Forelimb muscle (tissue), 1 donor: Measurements from ENCODE around the gene GRWD1. TPM values are rescaled to one million over a fixed set of nuclear protein-coding genes. Genes with fewer than 3 reads are reported as not detected.
"Not testable (repeated sequence)": the region's sequence is repeated elsewhere in the genome, so short reads cannot be mapped to it uniquely, and the experiment has no call there.

Source experiments
- DNase-seq: peaks from one replicate; pipeline ENCODE4 v3.0.0-alpha.2; 2013; ENCODE audit warnings: low read depth
- polyA plus RNA-seq: library from polyadenylated mRNA; unstranded; fragments of 120-200 nt; gene quantifications from one replicate; pipeline ENCODE4 v1.2.1, GENCODE V29; 2013; ENCODE audit not compliant: insufficient read length

GRWD1 gene
- polyA plus RNA-seq, 1 donor, result 23.2 TPM

DNA sequence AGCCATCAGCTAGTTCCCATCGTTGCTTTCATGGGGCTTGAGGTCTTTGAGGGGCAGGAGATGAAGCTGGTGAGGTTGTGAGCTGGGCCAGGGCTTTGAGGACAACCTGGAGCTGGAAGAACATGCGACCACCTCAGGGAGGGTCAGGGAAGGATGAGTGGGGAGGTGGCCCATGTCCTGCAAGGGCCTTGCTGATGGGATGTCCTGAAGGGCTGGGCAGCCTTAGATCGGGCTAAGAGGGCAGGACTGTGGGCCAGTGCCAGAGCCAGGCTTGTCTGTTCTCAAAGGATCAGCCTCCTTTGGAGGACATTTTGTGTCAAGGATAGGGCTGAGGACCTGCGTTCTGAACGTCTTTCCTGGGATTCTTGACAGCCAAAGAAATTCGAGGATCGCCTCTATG, 33.9 kb downstream of the GRWD1 start:
- no peak for DNase-seq

DNA sequence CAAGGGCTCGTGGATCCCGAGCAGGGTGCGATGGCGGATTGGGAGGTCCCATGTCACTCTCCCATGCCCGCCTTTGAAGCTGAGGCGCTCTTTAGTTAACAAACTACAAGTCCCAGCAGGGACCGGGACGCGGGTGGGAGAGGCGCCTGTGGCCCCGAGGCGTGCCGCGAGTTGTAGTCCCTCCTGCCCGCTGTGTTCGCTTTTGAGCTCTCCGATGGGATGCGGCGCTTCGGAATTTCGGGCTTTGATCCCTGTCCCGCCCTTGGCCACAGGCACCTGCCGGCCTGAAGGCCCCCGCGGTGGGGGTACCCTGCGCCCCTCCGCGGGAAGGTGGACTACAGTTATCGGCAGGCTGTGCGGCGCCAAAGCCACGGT, 34.4 kb downstream of the GRWD1 start:
- DNase-seq, result no peak

DNA sequence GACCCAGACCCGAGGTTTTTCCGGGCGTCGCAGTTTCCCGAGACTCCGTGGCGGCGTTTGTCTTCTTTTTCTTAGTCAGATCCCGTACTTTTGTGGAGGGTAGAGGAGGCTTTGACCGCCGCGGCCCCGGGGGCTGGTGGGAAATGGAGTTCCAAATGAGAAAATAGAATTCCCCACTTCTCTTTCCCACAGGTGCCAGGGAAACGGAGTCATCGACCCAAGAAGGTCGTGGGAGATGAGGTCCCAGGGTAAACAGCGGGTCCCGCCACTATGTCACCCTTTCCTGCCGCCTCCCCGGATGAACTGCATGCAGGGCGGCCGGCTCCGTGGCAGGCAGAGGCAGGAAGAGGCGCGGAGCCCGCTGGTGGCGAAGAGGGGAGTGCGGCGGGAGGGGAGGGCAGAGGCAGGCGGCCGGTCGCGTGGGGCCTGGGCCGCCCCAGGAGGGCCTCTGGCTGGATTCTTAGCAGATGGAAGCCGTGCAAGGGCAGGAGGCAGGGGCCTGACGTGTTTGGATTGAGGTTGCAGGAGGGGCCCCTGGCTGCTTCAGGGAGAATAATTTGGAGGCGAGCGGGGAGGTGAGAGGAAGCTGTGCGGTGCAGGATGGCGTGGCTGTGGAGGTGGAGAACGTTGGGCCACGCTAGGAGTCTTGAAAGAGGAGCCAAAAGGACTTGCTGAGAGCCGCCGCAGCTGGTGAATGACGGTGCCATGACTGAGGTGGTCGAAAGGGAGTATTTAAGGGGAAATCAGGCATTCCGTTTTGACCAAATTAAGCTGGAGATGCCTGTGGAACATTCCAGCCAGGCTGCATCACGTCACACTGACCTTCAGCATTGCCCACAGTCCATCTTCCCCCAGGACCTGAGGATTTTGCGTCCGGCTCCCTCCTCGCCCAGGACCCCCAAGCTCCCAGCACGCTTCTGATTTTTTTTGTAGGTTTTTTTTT, 35.0 kb downstream of the GRWD1 start:
- DNase-seq, result no peak

DNA sequence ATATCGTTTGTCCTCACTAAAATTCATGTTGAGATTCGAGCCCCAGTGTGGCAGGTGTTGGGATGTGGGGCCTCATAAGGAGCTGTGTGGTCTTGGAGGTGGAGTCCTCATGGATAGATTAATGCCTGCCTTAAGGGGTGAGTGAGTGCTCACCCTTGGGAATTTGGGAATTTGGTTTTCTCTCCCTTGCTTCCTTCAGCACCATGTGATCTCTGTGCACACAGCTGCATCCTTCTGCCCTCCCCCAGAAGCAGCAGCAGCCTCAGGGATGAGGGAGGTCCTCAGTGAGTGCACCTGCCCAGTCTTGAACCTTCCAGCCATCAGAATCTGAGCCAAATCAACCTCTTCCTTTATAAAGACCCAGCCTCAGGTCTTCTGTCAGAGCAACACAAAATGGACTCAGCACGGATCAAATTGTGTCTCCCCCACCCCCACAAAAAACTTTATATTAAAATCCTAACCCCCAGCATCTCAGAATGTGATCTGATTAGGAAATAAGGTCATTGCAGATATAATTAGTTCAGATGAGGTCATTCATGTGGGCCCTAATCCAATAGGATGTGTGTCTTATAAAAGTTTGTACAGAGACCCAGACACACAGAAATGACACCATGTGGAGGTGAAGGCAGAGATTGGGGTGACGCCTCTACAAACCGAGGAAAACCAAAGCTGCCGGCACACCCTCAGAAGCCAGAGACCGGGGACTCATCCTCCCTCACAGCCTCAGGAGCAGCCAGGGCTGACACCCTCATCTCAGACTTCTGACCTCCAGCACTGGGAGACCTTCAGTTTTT, 36.3 kb downstream of the GRWD1 start:
- no peak for DNase-seq

GRCh38 chr19:48483301-48483700, 37.5 kb downstream of the GRWD1 start:
- no peak for DNase-seq

DNA sequence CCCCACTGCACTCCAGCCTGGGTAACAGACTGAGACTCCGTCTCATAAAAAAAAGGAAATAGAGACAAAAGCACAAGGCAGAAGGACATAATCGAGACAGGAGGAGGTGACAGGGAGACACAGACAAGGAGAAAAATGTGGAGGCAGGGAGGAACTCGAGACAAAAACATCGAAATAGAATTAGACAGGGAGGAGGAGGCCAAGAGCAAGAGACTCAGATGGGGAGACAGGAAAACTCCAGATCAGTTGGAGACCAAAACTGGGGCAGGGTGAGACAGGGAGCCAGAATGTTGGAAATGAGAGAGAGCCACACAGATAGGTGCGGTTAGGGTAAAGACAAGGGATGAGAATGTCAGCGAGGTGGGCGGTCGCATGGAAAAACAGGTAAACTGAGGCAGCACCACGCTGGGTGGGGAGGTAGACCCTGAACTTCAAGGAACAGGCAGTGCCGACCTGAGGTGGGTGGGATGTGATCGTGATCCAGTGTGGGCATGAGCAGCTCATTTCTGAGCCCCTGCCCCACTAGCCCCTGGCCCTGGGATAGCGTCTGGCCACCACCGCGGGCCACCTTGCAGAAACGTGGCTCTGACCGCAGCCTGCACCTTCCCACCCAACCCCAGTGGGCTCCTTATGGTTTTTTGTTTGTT, 38.6 kb downstream of the GRWD1 start:
- no peak for DNase-seq

DNA sequence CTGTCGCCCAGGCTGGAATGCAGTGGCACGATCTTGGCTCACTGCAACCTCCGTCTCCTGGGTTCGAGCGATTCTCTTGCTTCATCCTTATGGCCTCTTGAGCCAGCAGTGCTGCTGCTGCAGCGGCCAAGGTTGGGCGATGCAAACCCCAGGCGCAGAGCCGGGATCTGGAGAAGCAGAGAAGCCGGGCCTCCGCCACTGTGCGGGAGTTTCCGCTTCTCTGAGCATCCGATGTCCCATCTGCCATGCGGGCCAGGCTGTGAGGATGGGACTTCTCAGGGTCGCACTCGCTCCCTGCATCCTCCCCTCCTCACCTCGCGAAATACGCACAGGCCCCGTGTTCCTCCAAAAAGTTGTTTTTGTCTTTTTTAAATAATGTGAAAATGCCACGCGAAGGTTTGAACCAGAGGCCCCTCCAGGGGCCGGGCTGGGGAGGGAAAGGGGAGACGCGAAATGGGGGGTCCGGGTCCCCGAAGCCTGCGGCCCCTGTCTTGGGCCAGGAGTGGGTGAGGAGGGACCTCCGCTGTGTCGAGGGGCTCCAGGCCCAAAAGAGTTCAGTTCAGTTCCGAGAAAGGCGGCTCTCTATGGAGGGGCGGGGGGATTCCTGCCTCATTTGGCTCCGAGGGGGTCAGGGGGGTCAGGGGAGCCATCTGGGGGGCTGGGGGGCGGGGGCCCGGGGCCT, 39.3 kb downstream of the GRWD1 start:
- DNase-seq, result no peak

GRCh38 chr19:48486706-48487105, 40.9 kb downstream of the GRWD1 start:
- not testable (repeated sequence) for DNase-seq

- DNase-seq, result no peak
These were observed 41.8 kb downstream of the GRWD1 start for GRCh38 chr19:48487544-48487943.

DNA sequence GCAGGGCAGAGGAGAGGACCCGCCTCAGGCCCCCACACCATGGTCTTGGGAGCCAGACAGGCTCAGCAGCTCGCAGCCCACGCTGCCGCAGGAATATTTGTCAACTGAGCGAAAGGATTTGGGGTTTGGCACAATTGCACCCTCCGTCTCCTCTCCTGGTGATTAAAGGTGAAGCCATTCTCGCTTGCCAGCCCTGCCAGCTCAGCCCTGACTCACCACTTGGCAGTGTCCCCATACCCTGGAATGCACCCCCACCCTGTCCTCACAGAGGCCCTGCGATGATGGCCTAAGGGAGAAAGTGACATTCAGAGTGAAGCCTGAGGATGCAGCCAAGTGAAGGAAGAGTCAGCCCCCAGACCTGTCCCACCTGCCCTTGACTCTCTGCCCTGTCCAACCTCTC, 42.2 kb downstream of the GRWD1 start:
- DNase-seq, result no peak

DNA sequence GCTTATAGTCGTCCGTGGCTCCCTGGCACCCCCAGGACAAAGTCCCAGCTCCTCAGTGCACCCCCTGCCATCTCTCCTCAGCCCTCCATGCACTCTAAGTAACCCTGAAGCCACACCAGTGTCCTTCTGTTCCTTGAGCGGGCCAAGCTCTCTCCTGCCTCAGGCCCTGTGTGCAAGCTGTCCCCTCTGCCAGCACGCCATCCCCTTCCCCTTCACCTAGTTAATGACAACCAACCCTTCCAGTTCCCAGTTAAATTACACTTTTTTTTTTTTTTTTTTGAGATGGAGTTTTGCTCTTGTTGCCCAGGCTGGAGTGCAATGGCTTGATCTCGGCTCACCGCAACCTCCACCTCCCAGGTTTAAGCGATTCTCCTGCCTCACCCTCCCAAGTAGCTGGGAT, 42.7 kb downstream of the GRWD1 start:
- not testable (repeated sequence) for DNase-seq

DNA sequence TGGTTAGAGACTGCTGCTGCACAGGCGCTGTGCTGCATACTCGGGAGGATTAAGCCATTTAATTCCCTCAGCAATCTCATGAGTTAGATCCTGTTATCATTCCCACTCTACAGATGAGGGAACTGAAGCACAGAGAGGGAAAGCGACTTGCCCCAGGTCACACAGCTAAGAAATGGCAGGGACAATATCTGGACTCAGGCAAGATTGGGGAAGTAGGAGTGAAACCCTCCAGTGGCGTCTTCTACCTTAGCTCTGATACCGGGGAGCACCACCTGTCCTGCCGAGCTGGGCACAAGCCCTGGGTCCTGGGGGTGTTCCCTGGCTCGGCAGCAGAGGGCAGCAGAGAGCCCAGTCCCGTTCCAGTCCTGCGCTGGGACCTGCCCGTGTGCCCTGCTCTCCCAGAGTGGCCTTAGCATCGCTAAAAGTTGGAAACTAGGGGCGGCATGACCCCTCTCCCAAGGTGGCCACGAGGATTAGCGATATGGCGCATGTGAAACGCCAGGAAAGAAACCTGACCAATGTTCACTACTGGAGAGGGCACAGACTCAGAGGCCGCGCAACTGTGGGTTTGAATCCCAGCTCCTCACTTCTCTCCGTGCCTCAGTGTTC, 43.9 kb downstream of the GRWD1 start:
- no peak for DNase-seq

DNA sequence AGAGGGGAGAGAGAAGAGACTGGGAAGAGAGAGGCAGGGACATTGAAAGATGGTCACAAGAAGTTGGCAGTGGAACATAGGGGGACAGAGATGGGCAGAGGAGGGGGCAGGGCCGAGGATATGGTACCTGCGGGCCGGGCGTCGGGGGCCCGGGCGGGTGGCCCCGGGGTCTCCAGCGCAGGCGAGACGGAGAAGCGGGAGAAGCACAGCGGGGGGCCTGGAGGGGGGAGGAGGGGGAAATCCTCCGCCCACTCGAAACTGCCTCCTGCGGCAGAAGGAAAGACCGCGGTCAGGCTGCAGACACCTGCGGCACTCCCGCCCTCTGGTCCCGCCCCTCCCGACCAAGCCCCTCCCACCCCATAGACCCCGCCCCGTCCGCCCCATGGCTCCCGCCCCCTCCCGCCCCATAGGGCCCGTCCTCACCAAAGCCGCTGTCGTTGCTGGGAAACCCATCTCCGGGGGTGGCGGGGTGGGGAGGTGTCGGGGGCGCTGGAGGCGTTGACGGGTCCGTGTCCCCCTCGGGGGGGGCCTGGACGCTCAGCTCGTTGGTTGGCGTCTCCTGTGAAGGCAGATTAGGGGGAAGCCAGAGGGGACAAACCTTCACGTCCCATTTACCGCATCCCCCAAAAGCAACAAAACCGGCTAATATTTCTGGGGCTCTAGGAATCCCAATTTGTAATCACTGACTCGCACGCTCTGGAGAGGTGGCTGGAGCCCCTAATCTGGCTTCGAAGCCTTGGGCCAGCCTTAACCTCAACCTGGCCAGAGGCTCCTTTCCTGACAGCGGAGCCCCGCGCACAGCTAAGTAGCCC, 45.4 kb downstream of the GRWD1 start:
- no peak for DNase-seq

DNA sequence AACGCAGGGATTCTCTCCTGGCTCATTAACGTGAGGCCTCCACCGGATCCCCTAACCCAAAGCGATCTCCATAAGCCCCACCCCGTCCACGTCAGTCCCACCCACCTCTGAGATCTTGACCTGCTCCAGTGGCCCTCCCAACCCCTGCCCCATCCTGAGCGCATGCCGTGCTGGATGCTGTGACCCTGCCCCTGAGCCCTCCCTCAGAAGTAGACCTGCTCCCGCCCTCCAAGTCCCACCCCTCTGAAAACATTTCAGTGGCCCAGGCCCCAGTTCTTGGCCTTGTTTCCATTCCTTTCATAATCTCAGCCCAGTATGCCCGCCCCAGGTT, 46.0 kb downstream of the GRWD1 start:
- DNase-seq, result no peak

DNA sequence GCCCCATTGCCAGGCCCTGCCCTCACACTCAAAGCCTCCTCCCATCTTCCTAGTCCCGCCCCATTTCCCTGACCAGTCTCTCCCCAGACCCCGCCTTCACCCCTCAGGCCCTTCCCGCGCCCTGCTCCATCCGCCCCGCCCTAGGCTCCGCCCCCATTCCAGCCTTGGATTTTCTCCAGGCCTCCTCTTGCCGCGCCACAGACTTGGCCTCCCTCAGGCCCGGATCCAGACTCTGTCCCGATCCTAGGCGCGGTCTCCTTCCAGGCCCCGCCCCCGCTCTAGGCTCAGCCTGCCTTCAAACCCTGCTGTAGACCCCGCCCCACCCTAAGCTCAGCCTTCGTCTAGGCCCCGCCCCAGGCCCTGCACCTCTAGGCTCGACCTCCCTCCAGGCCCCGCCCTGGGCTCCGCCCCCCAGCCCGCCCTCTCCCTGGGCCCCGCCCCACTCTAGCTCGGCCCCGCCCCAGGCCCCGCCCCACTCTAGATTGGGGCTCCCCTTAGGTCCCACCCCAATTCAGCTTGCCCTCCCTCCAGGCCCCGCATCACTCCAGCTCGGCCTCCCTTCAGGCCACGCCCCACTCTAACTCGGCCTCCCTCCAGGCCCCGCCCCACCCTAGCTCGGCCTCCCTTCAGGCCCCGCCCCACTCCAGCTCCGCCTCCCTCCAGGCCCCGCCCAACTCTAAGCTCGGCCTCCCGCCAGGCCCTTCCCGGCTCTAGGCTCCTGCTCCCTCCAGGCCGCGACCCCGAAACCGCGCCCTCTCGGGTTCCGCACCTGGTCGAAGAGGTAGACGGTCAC, 47.3 kb downstream of the GRWD1 start:
- no peak for DNase-seq

DNA sequence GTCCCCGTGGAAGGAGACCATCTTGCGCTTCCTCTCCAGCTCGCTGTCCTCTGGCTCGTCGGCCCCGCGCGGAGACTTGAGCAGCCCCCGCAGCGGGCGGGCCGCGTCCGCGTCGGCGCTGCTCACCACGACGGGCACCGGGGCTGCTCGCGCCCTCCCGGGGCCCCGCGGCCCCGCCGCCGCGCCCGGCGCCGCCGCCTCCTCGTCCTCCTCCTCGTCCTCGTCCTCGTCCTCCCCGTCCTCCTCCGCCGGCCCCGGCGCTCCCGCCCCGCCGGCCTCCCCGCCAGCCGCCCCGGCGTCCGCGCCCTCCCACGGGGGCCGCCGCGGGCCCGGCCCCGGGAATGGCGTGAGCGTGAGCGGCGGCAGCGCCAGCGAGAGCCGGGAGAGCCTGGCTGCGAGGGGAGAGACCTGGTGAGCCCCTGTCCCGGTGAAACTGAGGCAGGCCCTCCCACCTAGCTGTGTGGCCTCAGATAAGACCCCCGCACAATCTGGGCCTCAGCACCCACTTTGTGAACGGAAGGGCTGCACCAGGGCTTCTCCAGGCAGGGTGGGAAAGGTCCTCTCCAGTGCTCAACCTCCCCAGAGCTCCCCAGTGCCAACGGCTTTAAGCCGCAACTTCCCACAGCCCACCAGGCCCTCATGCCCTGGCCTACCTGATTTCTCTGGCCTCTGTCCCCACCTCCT, 48.1 kb downstream of the GRWD1 start:
- DNase-seq, result no peak

- no peak for DNase-seq
These were observed 49.6 kb downstream of the GRWD1 start for GRCh38 chr19:48495396-48495795.

- no peak for DNase-seq
These were observed 51.4 kb downstream of the GRWD1 start for GRCh38 chr19:48496959-48497727.
